DLD1 (cell line): ENCODE measurements around the gene TAF8.

ENCODE experiments used
- in situ Hi-C: cut with HindIII; loops from 2 replicates; pipeline ENCODE4 v1.10.0; 2017; ENCODE audit warnings: low sequenced_read_pairs

TAF8 gene

GRCh38 chr6:42091718-42092023, 41.3 kb downstream of the TAF8 start:
- in situ Hi-C loops: no loop called here

GRCh38 chr6:42093582-42094329, 43.4 kb downstream of the TAF8 start:
- in situ Hi-C loops: no loop called here

DNA sequence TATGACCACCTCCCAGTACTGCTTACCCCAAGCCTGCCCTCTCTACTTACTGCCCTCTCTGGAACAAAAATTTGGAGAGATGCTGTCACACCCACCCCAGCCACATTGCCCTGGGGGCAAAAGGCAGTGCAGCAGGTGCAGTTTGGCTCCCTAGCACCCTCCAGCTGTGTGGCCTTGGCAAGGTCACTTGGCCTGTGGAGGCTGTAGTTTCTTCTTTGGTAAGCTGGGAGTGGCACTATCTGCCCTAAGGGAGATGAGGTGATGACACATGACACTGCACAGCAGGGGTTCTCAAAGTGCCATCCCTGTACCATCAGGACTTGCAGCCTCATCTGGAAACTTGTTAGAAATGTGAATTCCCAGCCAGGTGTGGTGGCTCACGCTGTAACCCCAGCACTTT, 44.8 kb downstream of the TAF8 start:
- in situ Hi-C loops: no loop called here

DNA sequence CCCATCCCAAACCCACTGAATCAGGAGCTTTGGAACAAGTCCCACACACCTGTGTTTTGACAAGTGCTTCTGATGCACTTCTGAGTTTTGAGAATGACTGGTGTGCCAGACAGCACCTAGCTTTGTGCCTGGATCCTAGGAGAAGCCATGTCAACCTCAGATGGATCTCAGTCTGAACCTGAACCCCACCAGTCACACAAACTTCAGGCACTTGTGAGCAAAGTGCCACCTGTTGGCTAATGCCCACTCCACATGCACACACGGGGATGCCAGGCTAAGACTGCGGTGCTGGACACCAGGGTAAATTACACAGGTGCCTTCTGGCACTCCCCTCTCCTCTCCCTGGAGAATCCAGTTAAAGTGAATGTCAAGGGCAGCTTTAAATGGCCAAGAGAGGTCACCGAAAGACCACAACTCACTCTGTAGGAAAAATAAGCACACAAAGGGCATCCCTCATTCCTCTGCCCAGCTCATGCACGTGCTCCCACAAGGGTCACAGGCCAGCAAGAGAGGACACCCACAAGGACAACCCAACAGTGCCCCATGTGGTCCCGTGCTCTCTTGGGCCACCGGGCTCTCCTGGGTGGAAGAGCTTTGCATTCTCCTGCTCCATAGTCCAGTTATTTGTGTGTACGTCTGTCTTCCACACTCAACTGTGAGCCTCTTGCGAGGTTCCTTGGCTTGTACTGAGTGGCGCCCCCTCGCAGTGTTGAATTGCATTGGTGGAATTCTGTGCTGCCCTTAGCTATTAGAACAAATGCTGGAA, 45.6 kb downstream of the TAF8 start:
- in situ Hi-C loops: no loop called here

DNA sequence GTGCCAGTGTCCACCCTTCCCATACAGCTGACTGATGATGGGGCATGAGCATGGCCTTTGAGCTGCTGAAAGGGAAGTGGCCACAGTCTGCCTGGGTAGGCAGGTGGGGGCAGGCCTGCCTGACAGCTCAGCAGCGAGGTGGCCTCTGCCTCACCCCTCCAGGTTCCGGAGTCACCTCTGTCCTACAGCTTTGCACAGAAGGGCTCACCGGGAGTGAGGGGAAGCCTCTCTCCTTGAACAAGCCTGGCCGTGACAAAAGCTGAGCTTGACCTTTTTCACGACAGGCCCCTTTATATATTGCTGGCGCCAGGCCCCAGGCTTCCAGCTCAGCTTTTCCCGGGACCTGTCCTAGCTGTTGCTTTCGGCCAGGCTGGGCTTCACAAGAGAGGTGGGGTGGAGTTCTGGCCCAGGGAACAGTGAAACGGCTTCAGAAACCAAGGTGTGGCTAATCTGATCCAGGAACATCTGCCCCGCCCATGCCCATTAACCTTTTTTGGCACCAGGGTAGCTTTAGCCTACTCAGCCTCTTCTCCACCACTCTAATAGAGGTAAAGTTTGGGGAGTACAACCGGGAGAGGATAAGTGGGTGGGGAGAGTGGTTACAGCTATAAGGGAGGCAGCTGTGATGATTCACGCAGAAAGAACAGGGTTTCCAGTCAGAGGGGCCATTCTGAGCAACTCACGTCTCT, 49.2 kb downstream of the TAF8 start:
- in situ Hi-C loops: no loop called here

DNA sequence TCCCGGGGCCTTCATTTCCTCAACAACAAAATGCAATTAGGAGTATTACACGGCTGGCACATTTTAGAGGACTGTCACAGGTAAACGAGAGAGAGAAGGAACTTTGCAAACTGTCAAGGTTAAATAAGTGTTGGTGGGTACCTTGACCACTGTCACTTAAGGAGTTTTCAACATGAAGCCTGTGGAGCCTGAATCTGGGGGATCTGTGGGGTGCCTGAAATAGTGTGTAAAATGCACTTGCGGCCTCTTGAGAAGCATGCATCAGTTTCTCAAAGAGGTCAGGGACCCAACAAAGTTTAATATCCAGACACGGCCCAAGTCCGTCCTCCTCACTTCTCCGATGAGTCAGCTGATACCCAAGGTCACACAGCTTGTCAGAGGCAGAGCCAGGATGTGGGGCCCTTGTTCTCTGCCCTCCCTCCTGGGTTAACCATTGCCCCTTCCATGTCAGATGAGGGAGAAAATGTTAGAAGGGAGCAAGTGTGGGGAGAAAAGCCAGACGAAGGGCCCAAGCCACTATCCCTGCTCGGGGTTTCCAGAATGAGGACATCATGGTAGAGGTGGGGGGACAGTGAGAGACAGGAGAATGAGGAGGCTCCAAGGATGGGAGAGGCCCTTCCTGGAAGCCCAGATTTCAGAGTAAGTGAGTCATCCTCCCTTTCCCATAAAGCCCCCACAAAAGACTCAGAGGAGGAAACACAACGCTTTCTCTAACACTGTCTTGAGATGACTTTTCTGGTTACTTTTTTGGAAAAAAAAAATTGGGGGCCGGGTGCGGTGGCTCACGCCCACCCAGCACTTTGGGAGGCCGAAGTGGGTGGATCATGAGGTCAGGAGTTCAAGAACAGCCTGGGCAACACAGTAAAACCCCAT, 49.9 kb downstream of the TAF8 start:
- in situ Hi-C loops: no loop called here

DNA sequence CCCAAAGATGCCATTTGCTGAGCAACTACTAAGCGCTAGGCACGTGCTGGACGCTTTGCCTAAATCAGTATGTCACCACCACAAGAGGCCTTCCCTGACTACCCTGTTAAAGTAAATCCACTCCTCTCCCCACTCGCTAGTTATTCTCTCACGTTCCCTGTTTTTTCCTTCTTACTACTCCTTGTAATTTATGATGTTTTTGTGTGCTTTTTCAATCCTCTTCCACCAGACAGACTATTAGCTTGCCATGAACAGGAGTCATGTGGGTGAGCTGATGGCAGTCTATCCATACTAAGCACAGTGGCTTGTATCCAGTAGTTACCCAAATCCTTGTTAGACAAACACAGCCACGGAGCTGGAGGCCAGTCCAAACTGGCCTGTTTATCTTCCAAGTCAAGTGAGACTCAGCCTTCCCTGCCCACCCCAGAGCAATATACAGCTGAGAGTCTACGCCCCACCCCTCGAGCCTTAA, 50.9 kb downstream of the TAF8 start:
- in situ Hi-C loops: no loop called here

- in situ Hi-C loops: no loop called here
Observed at GRCh38 chr6:42103216-42103615, 52.9 kb downstream of the TAF8 start.

- in situ Hi-C loops: no loop called here
Observed at GRCh38 chr6:42103753-42104094, 53.4 kb downstream of the TAF8 start.

DNA sequence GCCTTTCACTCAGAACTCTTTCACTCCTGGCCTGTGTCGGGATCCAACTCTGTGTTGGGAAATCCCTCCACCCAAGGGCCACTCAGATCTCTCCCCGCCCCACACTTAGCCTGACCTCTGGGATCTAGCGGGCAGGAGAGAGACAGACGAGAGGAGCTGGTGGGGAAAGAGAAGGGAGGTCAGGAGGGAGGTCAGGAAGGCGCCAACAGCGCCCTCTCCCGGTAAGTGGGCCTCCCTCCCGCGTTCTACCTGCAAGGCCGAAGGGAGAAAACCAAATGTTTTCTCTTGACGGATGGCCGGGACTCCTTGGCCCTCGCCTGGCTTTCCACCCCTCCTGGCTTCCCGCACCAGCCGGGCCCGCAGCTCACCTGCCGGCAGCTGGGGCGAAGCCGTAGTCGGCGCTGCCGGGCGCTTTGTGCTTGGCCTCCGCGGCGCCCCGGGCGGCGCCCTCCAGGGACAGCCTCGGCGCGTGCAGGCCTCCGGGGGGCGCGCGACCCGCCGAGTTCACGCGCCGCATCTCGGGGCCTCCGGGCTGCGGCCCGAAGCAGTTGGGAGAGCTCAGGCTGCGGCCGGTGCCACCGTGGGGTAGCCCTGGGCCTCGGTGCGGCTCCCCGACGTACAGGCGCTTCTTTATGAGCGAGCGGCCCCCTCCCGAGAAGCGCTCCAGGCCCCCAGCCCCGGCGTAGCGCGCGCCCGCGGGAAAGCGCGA, 53.9 kb downstream of the TAF8 start:
- in situ Hi-C loops: no loop called here

GRCh38 chr6:42104804-42105125, 54.4 kb downstream of the TAF8 start:
- in situ Hi-C loops: no loop called here

DNA sequence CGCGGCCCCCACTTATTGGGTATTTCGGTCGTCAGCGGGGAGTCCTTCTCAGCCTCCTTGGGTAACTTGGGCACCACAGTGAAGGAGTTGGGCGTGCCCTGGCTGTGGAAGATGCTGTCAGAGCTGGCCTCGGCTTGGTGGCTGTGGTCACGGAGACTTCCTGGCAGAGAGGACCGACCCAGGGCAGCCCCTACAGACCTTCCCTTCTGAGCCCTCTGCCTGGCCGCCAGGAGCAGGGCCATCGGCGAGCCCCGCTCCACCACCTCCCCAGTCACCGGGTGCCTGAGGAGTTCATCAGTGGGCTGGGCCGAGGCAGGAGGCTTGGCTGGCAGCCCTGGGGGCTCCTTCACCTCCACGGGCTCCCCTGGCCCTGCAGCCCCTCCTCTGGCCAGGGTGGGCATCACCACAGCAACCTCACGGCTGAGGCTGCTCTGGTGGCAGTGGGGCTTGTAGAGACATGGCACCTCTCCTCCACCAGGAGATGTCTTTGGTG, 54.9 kb downstream of the TAF8 start:
- in situ Hi-C loops: no loop called here

- in situ Hi-C loops: no loop called here
Observed at GRCh38 chr6:42105709-42106108, 55.4 kb downstream of the TAF8 start.

DNA sequence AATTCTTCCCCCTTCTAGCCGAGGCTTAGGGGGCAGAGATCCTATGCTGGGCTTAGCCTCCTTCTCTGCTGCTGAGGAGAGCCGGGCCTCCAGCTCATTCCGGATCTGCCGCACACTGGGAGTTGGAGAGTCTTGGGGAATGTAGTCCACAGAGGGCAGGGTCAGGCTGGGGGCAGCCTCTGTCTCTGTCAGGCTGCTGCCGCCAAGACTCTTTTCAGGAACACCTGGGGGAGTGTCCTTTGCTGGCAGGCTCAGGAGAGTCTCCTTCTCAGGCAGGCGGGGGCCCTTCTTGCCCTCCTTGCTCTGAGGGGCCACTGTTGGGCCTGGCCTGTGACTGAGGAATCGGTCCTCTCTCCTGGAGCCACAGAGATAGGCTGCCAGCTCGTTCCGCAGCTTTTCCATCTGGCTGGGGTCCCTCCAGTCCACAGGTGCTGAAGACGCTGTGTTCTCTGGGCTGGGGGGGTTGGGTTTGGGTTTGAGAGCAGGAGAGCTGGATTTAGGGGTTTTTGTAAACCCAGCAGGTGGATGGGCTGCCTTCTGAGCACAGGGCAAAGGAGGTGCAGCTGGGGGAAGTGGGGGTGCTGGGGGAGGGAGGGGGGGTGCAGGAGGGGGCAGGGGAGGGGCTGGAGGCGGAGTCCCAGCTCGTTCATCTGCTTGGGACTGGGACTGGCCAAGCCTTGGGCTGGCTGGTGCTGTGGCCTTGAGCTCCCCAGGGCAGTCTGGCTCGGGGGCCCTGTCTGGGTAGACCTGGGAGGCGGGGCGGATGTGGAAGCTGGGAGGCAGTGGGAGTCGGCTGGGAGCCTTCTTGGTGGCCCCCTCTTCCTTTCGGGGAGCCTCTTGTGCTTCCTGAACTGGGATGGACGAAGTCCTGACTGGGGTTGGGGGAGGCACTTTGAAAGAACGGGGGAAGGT, 56.0 kb downstream of the TAF8 start:
- in situ Hi-C loops: no loop called here

GRCh38 chr6:42108071-42108470, 57.7 kb downstream of the TAF8 start:
- in situ Hi-C loops: no loop called here

- in situ Hi-C loops: no loop called here
Observed at GRCh38 chr6:42110683-42111082, 60.4 kb downstream of the TAF8 start.

DNA sequence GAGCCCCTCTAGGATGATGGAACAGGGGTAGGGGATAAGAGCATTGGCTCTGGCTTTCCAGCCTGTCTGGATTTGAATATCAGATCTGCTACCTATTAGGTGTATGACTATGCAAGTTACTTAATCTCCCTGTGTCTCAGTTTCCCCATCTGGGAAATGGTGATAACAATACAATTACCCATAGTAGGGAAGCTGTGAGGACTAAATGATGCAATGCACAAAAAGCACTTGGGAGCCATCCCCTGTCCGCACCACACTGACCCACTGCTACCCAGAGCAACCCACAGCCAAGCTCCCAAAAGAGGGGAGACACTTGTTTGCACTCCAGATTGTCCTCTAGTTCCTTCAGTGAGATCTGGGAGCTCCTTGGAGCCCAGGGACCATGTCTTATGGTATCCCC, 62.0 kb downstream of the TAF8 start:
- in situ Hi-C loops: no loop called here

GRCh38 chr6:42113936-42114636, 63.8 kb downstream of the TAF8 start:
- in situ Hi-C loops: no loop called here

- in situ Hi-C loops: no loop called here
Observed at GRCh38 chr6:42117843-42118161, 67.5 kb downstream of the TAF8 start.
